Measurements from ENCODE around the gene OPCML.

The OPCML gene

GRCh38 chr11:132452616-132453015 is 1079.7 kb downstream of the OPCML start:
- intact Hi-C loops (cut with micrococcal nuclease), result no loop called here
- Mint-ChIP-seq H3K27me3 (no peaks in the 10 kb centered on the region), H3K36me3 (ENCODE audit: low read depth) (no peaks in the 10 kb centered on the region), H3K27ac (no peak overlapping the region), H3K4me1 (ENCODE audit: low read depth) (no peaks in the 10 kb centered on the region), H3K4me3 (no peak overlapping the region), H3K9me3 (peaks cover 29% of the 10 kb centered on the region)

- intact Hi-C loops (cut with micrococcal nuclease), result no loop called here
- Mint-ChIP-seq H3K9me3 (peaks cover 29% of the 10 kb centered on the region), H3K27me3 (no peaks in the 10 kb centered on the region), H3K4me1 (ENCODE audit: low read depth) (no peaks in the 10 kb centered on the region), H3K4me3 (no peak overlapping the region), H3K27ac (no peak overlapping the region), H3K36me3 (ENCODE audit: low read depth) (no peaks in the 10 kb centered on the region)
Measured at GRCh38 chr11:132451942-132452601, 1080.2 kb downstream of the OPCML start.

- Mint-ChIP-seq H3K4me1 (ENCODE audit: low read depth) (no peaks in the 10 kb centered on the region), H3K27ac (no peak overlapping the region), H3K9me3 (peaks cover 29% of the 10 kb centered on the region), H3K36me3 (ENCODE audit: low read depth) (no peaks in the 10 kb centered on the region), H3K27me3 (no peaks in the 10 kb centered on the region), H3K4me3 (no peak overlapping the region)
- intact Hi-C loops (cut with micrococcal nuclease), result no loop called here
Measured at GRCh38 chr11:132450631-132451030, 1081.7 kb downstream of the OPCML start.

GRCh38 chr11:132448334-132448995 is 1083.8 kb downstream of the OPCML start:
- peaks cover 27% of the 10 kb centered on the region for H3K9me3 Mint-ChIP-seq
- no peaks in the 10 kb centered on the region for H3K36me3 Mint-ChIP-seq (ENCODE audit: low read depth)
- H3K27ac Mint-ChIP-seq, result no peak overlapping the region
- intact Hi-C loops (cut with micrococcal nuclease), result no loop called here
- no peaks in the 10 kb centered on the region for H3K4me1 Mint-ChIP-seq (ENCODE audit: low read depth)
- no peak overlapping the region for H3K4me3 Mint-ChIP-seq
- no peaks in the 10 kb centered on the region for H3K27me3 Mint-ChIP-seq

GRCh38 chr11:132447761-132448160 is 1084.5 kb downstream of the OPCML start:
- intact Hi-C loops (cut with micrococcal nuclease), result no loop called here
- Mint-ChIP-seq H3K4me1 (ENCODE audit: low read depth) (no peaks in the 10 kb centered on the region), H3K36me3 (ENCODE audit: low read depth) (no peaks in the 10 kb centered on the region)

GRCh38 chr11:132445859-132446291 is 1086.4 kb downstream of the OPCML start:
- no peaks in the 10 kb centered on the region for H3K27me3 Mint-ChIP-seq
- H3K27ac Mint-ChIP-seq, result no peak overlapping the region
- no peaks in the 10 kb centered on the region for H3K4me1 Mint-ChIP-seq (ENCODE audit: low read depth)
- H3K4me3 Mint-ChIP-seq, result no peak overlapping the region
- H3K9me3 Mint-ChIP-seq, result peaks cover 22% of the 10 kb centered on the region
- intact Hi-C loops (cut with micrococcal nuclease), result no loop called here
- no peaks in the 10 kb centered on the region for H3K36me3 Mint-ChIP-seq (ENCODE audit: low read depth)

More at GRCh38 chr11:132447761-132448160, 1084.5 kb downstream of the OPCML start:
- Mint-ChIP-seq H3K4me3 (no peak overlapping the region), H3K27ac (no peak overlapping the region), H3K9me3 (peaks cover 27% of the 10 kb centered on the region), H3K27me3 (no peaks in the 10 kb centered on the region)

GRCh38 chr11:132444911-132445310 is 1087.4 kb downstream of the OPCML start:
- Mint-ChIP-seq H3K9me3 (peaks cover 16% of the 10 kb centered on the region), H3K4me1 (ENCODE audit: low read depth) (no peaks in the 10 kb centered on the region), H3K4me3 (no peak overlapping the region), H3K36me3 (ENCODE audit: low read depth) (no peaks in the 10 kb centered on the region), H3K27me3 (no peaks in the 10 kb centered on the region), H3K27ac (no peak overlapping the region)
- intact Hi-C loops (cut with micrococcal nuclease), result no loop called here

- Mint-ChIP-seq H3K27ac (no peak overlapping the region), H3K4me1 (ENCODE audit: low read depth) (no peaks in the 10 kb centered on the region), H3K9me3 (peaks cover 9% of the 10 kb centered on the region), H3K27me3 (no peaks in the 10 kb centered on the region), H3K36me3 (ENCODE audit: low read depth) (no peaks in the 10 kb centered on the region), H3K4me3 (no peak overlapping the region)
- intact Hi-C loops (cut with micrococcal nuclease), result no loop called here
Measured at GRCh38 chr11:132439711-132440255, 1092.5 kb downstream of the OPCML start.

- Mint-ChIP-seq H3K27ac (no peak overlapping the region), H3K9me3 (peaks cover 9% of the 10 kb centered on the region), H3K36me3 (ENCODE audit: low read depth) (no peaks in the 10 kb centered on the region), H3K4me1 (ENCODE audit: low read depth) (no peaks in the 10 kb centered on the region), H3K27me3 (no peaks in the 10 kb centered on the region), H3K4me3 (no peak overlapping the region)
- intact Hi-C loops (cut with micrococcal nuclease), result no loop called here
Measured at GRCh38 chr11:132438418-132438817, 1093.9 kb downstream of the OPCML start.

GRCh38 chr11:132430429-132431062 is 1101.8 kb downstream of the OPCML start:
- no peaks in the 10 kb centered on the region for H3K9me3 Mint-ChIP-seq
- intact Hi-C loops (cut with micrococcal nuclease), result no loop called here
- no peak overlapping the region for H3K4me3 Mint-ChIP-seq
- H3K4me1 Mint-ChIP-seq (ENCODE audit: low read depth), result no peaks in the 10 kb centered on the region
- no peaks in the 10 kb centered on the region for H3K27me3 Mint-ChIP-seq
- no peak overlapping the region for H3K27ac Mint-ChIP-seq
- H3K36me3 Mint-ChIP-seq (ENCODE audit: low read depth), result no peaks in the 10 kb centered on the region

GRCh38 chr11:132429685-132430084 is 1102.6 kb downstream of the OPCML start:
- Mint-ChIP-seq H3K27me3 (no peaks in the 10 kb centered on the region), H3K9me3 (no peaks in the 10 kb centered on the region), H3K4me1 (ENCODE audit: low read depth) (no peaks in the 10 kb centered on the region), H3K27ac (no peak overlapping the region), H3K4me3 (no peak overlapping the region), H3K36me3 (ENCODE audit: low read depth) (no peaks in the 10 kb centered on the region)
- intact Hi-C loops (cut with micrococcal nuclease), result no loop called here

GRCh38 chr11:132427611-132428010 is 1104.7 kb downstream of the OPCML start:
- H3K27ac Mint-ChIP-seq, result no peak overlapping the region
- H3K4me1 Mint-ChIP-seq (ENCODE audit: low read depth), result no peaks in the 10 kb centered on the region
- H3K9me3 Mint-ChIP-seq, result no peaks in the 10 kb centered on the region
- intact Hi-C loops (cut with micrococcal nuclease), result no loop called here
- H3K36me3 Mint-ChIP-seq (ENCODE audit: low read depth), result no peaks in the 10 kb centered on the region
- H3K27me3 Mint-ChIP-seq, result no peaks in the 10 kb centered on the region
- no peak overlapping the region for H3K4me3 Mint-ChIP-seq

- Mint-ChIP-seq H3K4me3 (no peak overlapping the region), H3K36me3 (ENCODE audit: low read depth) (no peaks in the 10 kb centered on the region), H3K27ac (no peak overlapping the region), H3K9me3 (no peaks in the 10 kb centered on the region), H3K27me3 (no peaks in the 10 kb centered on the region), H3K4me1 (ENCODE audit: low read depth) (no peaks in the 10 kb centered on the region)
- intact Hi-C loops (cut with micrococcal nuclease), result no loop called here
Measured at GRCh38 chr11:132424433-132424832, 1107.9 kb downstream of the OPCML start.

- Mint-ChIP-seq H3K27ac (no peak overlapping the region), H3K27me3 (no peaks in the 10 kb centered on the region), H3K4me3 (no peak overlapping the region), H3K4me1 (ENCODE audit: low read depth) (no peaks in the 10 kb centered on the region), H3K36me3 (ENCODE audit: low read depth) (no peaks in the 10 kb centered on the region), H3K9me3 (no peaks in the 10 kb centered on the region)
- intact Hi-C loops (cut with micrococcal nuclease), result no loop called here
Measured at GRCh38 chr11:132423266-132423665, 1109.0 kb downstream of the OPCML start.

Data from dendritic cell treated with granulocyte-macrophage colony-stimulating factor and Interleukin-4, amounts not matched to agents 40 ng/mL and 50 ng/mL, for 4 days (primary cell).